HG03064 (cell line): ENCODE results near the gene SQOR.

ENCODE experiments used
- ATAC-seq: cut with Tn5 transposase; IDR thresholded peaks from one replicate; pipeline ENCODE4 v1.9.1; 2021; ENCODE audit warnings: low read depth; ENCODE audit not compliant: unreplicated experiment

Gene SQOR

DNA sequence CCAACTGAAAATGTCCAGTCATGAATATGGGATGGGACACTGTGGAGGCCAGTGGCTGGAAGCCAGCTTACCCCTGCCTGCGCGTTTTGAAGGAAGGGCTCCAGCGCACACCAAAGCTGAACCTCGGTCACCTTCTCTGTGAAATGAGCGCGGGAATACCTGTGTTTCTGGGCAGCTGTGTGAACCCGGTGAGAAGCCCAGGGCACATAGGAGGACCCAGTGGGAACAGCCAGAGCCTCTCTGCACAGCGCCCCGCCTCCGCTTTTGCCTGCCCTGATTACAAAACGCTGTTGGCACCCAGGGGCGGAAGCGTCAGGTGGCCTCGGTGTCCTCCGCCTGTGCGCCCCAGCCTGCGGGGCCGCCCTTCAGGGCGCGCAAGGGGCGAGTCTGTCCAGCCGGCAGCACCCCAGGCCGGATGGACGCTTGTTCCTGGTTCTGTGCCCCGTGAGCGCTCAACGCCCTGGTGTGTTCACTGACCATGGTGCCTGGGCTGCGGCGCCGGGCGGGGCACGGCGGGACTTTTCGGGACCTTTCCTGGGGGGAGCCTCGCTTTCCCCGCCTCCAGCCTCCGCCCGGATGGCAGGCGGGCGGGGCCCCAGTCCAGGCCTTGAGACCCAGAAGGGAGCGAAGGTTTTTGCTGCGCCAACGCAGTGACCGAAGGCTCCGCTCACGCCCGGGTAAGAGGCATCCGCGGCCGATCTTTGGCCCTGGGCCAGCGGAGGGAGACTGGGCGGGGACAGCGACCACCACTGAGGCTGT, at the start of gene SQOR:
SQOR (plus strand) TSS at position 598 of the 759 bp plus-strand sequence. CDS start 23,895 bp downstream, outside the sequence.
- ATAC-seq, result peak; percentile 77

DNA sequence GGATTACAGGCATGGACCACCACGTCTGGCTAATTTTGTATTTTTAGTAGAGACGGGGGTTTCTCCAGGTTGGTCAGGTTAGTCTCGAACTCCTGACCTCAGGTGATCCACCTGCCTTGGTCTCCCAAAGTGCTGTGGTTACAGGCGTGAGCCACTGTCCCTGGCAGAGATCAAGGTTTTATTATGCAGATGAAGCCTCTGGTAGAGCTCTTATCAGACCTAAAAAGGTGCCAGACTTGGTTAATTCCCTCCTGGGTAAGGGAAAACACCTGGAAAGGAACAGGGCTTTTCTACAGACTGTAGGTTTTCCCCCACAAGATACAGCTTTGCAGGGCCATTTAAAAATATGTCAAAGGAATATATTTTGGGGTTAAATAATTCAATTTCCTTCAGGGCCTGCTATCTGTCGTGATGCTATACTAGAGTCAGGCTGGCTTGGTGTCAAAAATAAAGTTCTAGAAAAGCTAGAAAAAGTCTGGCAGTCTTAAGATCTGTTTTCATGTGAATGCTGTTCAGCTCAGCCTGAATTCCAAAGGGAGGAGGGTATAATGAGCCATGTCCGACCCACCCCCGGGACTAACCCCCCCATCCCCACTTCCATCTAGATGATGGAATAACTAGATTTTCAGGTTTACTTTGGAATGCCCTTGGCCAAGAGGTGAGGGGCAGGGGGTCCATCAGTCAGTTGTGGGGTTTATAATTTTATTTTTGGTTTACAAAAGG, 49.6 kb upstream of the SQOR start:
- ATAC-seq, result no peak

DNA sequence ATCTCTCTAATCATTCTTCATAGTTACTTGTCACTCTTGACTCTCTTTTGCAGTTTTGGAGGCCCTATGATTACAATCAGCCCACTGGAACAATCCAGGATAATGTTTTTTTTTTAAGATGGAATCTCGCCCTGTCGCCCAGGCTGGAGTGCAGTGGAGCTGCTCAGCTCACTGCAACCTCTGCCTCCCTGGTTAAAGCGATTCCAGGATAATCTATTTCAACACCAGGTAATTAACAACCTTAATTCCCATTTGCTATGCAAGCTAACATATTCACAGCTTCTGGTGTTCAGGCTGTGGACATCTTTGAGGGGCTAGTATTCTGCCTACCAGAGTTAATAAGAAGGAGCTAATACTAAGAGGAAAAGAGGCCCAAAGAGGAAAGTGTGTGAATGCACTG, 48.7 kb upstream of the SQOR start:
- no peak for ATAC-seq

DNA sequence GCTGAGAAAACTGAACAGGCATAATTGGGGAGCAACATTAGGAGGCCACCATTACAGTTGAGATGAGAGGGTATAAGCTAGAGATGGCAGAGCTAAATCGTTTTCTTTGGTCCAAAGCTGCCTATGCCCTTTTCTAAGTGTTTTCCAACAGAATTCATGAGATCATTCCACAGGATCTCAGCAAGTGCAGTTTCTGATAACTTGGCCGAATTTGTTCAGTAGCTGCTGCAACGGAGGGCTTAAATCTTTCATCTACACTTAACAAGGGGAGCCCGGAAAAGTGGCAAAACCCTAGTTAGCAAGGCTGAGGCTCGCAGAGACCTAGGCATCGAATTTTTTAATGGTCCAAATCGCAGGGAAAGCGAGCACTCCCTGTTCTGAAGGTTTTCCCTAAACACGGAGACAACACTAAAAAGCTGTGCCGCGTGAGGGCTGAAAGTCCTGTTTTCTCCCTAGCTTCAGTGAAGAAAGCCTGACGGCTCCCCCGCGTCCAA, 48.2 kb upstream of the SQOR start:
- ATAC-seq, result peak; percentile 2

DNA sequence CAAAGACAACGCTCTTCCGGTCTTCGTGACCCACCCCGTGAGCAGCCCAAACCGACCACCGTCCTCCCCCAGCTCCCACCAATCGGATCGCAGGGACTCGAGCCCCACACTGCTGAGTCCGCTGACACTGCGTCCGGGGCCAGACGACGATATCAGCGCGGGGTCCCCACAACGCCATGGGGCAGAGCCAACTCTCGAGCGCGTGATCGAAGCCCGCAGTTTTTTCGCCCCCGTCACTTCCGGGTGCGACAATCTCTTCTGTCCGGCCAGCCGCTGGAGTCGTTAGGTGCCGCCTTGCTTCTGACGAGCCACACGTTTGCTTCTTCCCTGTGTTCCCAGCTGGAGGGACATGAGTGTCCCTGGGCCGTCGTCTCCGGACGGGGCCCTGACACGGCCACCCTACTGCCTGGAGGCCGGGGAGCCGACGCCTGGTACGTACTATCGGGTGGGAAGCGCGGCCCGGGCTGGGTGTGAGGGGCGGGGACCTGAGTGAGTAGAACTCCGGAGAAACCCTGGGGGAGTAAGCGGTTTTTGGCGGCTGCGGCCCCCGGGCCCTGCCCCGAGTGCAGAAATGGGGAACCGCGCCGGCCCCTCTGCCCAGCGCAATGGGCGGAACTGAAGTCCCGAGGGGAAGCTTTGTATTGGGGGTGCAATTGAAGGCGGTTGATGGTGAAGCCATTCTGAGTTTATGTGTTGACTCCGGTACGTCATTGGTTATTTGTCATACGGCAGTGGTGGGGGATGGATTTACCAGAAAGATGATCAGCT, 47.5 kb upstream of the SQOR start, which contains the start of gene BLOC1S6:
BLOC1S6 (plus strand) TSS at position 285 of the 768 bp plus-strand sequence; CDS start at position 350, 65 bp downstream.
- peak; percentile 71 for ATAC-seq

DNA sequence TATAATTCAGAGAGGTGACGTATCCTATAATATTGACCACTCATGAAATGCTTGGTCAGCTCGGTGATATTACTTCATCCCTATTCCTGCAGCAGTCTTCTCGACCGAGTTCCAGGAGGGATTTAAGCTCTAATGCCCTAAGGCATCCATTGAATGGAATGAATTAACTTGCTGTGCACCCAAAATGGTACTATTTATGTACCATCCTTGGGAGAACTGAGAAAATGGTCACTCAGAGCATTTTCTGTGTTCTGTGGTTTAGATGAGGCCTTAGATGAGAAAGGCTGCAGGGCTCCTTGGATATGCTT, 47.0 kb upstream of the SQOR start:
- ATAC-seq, result no peak

DNA sequence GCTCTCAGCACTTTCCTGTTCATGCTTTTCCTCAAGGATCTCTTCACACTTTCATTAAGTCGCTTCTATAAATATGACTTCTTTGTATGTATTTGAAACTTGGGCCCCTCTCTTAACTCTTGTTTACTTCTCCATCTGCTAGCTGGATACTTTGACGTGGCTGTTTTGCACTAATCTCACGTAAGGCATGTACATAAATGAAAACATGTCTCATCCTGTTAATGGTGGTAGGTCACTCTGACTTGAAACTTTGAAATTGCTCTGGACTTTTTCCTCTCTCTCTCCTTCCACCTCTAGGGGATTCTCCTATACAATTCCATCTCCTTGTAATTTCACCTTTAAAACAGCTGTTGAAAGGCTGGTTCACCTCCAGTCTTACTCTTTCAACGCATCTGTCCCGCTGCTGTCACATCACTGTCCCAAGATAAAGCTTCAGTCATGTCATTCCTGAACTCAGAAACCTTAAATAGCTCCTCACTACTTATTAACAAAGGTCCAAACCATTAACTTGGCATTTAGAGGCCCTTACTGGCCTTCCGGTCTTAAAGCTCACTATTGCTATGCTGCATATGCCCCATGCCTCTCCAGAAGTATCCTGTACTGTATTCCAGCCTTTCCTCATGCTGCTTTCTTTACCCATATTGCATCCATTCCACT, 46.5 kb upstream of the SQOR start:
- no peak for ATAC-seq

DNA sequence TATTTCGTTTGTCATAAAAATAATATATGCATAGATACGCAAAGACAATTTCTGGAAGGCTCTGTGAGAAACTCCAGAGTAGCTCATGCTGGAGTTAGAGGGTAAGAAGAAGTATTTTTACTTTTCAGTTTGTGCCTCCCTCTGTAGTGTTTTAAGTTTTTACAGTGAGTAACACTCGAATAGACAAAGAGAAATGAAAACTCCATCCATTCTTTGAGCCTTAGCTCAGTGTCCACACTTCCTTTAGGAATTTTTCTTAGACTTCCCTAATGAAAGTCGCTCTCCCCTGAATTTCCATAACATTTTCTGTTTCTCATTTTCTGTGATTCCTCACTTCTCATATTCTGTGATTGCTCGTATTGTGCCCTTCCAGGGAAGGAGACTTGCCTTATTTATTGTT, 45.6 kb upstream of the SQOR start:
- ATAC-seq, result no peak

DNA sequence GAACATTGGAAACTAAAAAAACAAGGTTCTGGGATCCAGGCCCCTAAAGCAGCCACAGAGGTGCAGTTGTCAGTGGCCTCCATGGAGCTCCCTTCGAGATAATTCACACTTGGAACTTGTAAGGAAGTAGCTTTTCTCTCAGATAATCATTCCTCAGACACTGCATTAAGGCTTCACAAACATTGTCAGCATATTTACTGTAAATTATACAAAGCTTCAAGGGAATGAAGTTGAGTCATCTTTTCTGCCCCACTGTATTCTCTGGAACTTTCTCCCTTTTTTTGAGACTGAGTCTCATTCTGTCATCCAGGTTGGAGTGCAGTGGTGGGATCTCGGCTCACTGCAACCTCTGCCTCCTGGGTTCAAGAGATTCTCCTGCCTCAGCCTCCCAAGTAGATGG, 40.5 kb upstream of the SQOR start:
- no peak for ATAC-seq

DNA sequence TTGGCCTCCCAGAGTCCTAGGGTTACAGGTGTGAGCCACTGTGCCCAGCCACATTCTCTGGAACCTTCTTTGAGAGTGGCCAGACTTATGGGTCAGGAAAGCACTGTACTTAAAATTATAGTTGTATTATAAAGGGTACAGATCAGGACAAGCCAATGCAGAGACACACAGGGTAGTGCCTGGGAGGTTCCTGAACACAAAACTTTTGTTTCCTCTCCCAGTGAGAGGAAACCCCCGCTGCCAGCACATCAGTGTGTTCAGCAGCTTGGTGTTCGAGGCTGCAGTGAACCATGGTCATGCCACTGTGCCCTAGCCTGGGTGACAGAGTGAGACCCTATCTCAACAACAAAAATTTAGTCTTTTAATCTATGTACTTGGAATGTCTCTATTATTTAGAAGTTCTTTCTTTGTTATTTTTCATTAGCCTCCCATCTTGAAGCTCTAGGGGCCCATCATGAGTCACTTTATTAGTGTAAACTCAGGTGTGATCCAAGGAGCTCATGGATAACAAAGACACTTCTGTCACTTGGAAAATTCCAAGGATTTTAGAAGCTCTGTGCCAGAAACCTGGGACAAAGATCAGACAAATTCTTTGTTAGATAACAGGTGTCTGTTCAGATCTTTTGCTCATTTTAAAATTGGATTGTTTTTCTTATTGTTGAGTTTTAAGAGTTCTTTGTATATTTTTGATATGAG, 39.8 kb upstream of the SQOR start:
- ATAC-seq, result no peak

DNA sequence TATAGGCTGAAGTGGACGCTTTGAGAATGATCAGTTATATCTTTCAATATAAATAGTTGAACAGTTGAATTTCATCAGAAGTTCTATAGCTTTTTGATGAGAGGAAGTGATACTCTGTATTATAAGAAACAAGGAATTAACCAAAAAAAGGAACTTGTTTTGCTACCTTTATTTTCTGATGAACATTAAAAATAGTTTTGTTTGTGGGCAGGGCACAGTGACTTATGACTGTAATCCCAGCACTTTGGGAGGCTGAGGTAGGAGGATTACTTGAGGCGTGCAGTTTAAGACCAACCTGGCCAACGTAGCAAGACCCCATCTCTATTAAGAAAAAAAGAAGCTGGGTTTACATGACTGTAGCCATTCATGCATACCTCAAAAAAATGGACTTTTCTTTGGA, 30.9 kb upstream of the SQOR start:
- ATAC-seq, result no peak

DNA sequence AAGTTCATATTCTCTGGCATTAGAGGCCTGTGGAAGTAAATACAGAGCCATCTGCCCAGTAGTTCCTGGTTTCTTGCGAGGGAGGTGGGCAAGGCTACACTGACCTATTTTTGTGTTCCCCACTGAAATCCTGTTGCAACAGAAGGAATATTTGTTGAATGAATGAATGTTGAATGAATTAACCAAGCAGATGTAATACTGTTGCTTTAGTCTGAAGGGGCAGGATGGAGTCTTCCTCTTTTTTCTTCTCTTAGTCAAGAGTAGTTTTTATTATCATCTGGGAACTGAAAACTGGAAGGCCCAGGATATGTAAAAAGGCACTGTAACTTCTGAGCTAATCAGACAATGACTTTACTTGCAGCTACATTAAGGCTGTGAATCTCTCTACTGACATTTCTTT, 30.5 kb upstream of the SQOR start:
- no peak for ATAC-seq

DNA sequence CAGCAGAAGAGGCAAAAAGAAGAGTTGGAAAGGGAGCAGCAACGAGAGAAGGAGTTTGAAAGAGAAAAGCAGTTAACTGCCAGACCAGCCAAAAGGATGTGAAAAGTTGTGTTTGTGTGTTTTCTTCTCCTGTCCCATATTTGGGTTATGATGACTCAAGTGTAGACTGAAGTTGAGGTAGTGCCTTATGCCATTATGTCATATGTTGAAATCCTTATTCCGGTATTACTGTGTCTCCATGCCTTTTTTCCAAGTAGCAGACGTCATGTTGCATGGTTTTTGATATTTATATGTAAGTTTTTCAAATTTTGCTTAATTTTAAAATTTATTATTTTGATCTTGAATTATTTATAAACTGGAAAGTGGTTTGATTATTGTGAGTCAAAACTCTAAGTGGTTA, 28.4 kb upstream of the SQOR start:
- ATAC-seq, result no peak

DNA sequence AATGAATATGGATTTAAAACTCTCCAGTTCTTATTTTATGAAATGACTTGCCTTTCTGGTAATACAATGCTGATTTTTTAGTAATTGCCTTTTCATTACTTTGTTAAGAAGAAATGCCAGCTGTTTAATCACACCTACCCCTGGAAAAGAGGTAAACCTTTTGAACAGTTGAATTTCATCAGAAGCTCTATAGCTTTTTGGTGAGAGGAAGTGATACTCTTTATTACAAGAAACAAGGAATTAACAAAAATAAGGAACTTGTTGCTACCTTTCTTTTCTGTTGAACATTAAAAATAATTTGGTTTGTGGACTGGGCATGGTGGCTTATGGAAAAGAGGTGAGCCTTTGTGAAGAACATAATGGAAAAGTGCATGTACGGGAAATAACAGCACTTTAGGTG, 28.0 kb upstream of the SQOR start:
- ATAC-seq, result no peak

DNA sequence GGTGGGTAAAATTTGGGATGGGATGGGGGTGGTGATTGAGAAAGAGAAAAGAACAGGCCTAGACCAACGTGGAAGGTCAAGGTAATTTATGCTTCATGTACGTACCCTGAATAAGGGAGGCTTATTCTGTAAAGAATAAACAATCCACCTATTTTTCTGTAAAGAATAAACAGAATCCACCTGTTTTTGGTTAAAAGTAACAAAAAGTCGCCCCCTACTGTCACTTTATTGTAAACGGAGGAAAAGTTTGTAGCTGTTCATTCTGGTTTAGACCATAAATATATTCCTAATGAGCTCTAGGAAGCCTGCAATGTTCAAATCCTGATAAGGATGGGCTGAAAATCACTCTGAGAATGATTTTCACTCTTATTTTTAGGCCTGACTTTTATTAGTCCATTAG, 23.5 kb upstream of the SQOR start:
- ATAC-seq, result no peak

DNA sequence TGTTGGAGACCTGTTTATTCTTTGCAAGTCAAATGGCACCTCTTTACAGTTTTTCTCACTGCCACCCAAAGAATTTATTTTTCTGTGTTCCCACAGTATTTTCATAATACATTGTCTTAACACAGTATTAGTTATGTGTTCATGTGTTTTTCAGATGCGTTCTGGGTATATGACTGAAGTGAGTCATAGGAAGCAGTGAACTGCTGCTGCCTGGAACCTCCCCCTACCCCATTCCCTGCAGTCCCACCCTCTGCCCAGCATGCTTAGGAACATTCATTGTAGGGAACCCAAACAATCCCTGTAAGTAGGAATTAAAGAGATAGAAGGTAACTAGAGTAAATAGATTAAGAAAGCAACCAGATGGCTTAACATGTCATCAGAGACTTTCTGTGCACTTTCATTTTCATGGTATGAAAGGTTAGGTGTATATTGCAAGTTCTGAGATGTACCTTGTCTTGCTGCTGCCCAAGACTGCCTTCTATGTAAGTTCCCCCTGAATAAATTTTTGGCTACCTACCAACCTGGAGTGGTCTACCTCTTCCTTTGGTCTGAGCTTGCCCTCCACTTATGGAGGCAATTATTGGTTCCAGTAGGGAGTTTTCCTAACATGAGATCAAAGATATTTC, 21.9 kb upstream of the SQOR start:
- ATAC-seq, result no peak

DNA sequence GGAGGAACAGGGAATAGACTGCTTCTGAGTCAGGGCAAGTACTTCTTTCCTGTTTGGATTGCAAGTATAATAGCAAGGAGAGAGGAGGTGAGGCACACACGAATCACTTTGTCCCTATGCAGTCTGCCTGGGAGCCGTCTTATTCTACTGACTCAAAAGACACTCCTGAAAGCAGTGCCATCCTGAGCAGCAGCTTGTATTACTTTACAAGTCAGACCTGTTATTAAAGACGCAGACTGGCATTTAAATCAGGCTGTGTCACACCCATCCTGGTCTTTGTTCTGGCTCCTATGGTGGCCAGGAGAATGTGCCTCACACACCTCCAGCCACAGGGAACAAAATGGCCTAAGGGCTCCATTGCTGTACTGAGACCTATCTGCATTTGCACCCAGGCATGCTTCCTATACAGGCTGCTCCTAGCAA, 17.9 kb upstream of the SQOR start:
- no peak for ATAC-seq

DNA sequence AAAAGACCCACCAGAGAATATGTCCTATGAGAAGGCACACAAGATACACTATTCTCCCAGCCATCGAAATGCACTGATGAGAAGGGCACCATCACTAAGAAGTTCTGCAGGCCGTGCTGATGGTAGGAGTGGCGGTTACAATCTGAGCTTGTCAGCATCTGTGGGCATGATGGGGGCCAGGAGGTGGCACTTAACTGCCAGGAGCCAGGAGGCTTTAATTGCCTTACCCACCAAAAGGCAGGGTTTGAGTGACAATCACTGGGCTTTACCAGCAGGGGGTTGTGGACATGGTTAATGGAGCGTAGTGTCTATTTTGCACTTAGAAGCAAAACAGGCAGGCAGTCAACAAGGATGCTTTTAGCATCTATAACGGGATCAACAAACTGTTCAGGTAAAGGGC, 16.0 kb upstream of the SQOR start:
- no peak for ATAC-seq

DNA sequence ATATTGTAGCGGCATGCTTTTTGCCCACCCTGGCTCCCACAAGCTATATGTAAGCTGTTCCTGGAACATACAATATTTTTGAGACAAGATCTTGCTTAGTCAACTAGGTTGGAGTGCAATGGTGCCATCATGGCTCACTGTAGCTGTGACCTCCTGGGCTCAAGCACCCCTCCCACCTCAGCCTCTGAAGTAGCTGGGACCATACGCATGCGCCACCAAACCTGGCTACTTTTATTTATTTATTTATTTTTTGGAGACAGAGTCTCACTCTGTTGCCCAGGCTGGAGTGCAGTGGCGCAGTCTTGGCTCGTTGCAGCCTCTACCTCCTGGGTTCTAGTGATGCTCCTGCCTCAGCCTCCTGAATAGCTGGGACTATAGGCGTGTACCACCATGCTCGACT, 6.7 kb upstream of the SQOR start:
- ATAC-seq, result no peak
